Heart left ventricle (tissue), 13 donors: ENCODE data around the gene NEK10.

Source experiments
- POLR2A ChIP-seq, 2 donors: fragments of 450-650 bp; IDR thresholded peaks; one replicate each; pipeline ENCODE4 v1.6.1; 2017; ENCODE audit warnings: antibody characterized with exemption in 2 of 2, mild to moderate bottlenecking in 2 of 2, moderate library complexity in 2 of 2
- TF ChIP-seq, protein P1 (sequence below), 12 donors: fragments of 200-600 bp; sonication (generic) in 4 of 12; IDR thresholded peaks; one replicate each; pipeline versions ENCODE4 v1.5.0 to v1.8.0; 2018 to 2022; ENCODE audit warnings: antibody characterized with exemption in 12 of 12, mild to moderate bottlenecking in 5 of 12
- donor health status: ischemic (EF 13 %, LVEDD 7.1; RV severe dilation, severe dysfunction).
- donor health status: DM: no; HTN: yes; CAD: no.
- donor health status: DM: no; HTN: no; CAD: no.
- donor health status: ischemic (EF 25% LVEDD 6.9; RV normal size, moderate dysfunction).
- donor health status: ischemic (EF 25% LVEDD 5.7; RV mildly dilated, moderate dysfunction).
- donor health status: ischemic (EF 35%, LVEDD 5.7; RV mildly dilated, moderate dysfunction).
- donor health status: nonischemic (EF 11% LVEDD 7.7; RV severe dilation, severe dysfunction).
- donor health status: DM: yes; HTN: yes; CAD: no.
- donor health status: PGD.
- donor health status: ischemic (EF 29% LVEDD 5.4; RV normal size, mild dysfunction).
- donor health status: nonischemic (EF 23%, LVEDD 6.1; RV moderate dilation, normal function).

- TF ChIP-seq, protein P1, sequence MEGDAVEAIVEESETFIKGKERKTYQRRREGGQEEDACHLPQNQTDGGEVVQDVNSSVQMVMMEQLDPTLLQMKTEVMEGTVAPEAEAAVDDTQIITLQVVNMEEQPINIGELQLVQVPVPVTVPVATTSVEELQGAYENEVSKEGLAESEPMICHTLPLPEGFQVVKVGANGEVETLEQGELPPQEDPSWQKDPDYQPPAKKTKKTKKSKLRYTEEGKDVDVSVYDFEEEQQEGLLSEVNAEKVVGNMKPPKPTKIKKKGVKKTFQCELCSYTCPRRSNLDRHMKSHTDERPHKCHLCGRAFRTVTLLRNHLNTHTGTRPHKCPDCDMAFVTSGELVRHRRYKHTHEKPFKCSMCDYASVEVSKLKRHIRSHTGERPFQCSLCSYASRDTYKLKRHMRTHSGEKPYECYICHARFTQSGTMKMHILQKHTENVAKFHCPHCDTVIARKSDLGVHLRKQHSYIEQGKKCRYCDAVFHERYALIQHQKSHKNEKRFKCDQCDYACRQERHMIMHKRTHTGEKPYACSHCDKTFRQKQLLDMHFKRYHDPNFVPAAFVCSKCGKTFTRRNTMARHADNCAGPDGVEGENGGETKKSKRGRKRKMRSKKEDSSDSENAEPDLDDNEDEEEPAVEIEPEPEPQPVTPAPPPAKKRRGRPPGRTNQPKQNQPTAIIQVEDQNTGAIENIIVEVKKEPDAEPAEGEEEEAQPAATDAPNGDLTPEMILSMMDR (IDR thresholded peaks at IDR 0.05), result no peak
- TF ChIP-seq POLR2A (IDR thresholded peaks at IDR 0.05), result no peak
These were observed 159.4 kb downstream of the NEK10 start for GRCh38 chr3:27209617-27210264.
